Measurements from ENCODE around the gene GRID2IP.

- TF ChIP-seq, protein P1, sequence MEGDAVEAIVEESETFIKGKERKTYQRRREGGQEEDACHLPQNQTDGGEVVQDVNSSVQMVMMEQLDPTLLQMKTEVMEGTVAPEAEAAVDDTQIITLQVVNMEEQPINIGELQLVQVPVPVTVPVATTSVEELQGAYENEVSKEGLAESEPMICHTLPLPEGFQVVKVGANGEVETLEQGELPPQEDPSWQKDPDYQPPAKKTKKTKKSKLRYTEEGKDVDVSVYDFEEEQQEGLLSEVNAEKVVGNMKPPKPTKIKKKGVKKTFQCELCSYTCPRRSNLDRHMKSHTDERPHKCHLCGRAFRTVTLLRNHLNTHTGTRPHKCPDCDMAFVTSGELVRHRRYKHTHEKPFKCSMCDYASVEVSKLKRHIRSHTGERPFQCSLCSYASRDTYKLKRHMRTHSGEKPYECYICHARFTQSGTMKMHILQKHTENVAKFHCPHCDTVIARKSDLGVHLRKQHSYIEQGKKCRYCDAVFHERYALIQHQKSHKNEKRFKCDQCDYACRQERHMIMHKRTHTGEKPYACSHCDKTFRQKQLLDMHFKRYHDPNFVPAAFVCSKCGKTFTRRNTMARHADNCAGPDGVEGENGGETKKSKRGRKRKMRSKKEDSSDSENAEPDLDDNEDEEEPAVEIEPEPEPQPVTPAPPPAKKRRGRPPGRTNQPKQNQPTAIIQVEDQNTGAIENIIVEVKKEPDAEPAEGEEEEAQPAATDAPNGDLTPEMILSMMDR (tag by site-specific recombination; IDR thresholded peaks at IDR 0.05) = no peak
- TF ChIP-seq HOXA7 (CRISPR knock-in tag; IDR thresholded peaks at IDR 0.05; ENCODE audit: borderline replicate concordance) = no peak
- TF ChIP-seq ZNF394 (tag by site-specific recombination; IDR thresholded peaks at IDR 0.05; ENCODE audit: borderline replicate concordance) = no peak
- TF ChIP-seq ZBTB21 (tag by site-specific recombination; IDR thresholded peaks at IDR 0.05) = no peak
- TF ChIP-seq ZBTB7A (tag by site-specific recombination; IDR thresholded peaks at IDR 0.05; ENCODE audit: low read depth) = no peak
- no peak for TF ChIP-seq GLI2 (tag by site-specific recombination; IDR thresholded peaks at IDR 0.05; ENCODE audit: borderline replicate concordance, low read depth)
- no peak for TF ChIP-seq ZNF549 (tag by site-specific recombination; IDR thresholded peaks at IDR 0.05)
- TF ChIP-seq ZNF664 (tag by site-specific recombination; IDR thresholded peaks at IDR 0.05) = no peak
- TF ChIP-seq, protein P2, sequence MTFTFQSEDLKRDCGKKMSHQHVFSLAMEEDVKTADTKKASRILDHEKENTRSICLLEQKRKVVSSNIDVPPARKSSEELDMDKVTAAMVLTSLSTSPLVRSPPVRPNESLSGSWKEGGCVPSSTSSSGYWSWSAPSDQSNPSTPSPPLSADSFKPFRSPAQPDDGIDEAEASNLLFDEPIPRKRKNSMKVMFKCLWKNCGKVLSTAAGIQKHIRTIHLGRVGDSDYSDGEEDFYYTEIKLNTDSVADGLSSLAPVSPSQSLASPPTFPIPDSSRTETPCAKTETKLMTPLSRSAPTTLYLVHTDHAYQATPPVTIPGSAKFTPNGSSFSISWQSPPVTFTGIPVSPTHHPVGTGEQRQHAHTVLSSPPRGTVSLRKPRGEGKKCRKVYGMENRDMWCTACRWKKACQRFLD (tag by site-specific recombination; IDR thresholded peaks at IDR 0.05) = no peak
- TF ChIP-seq ZNF777 (tag by site-specific recombination; IDR thresholded peaks at IDR 0.05; ENCODE audit: borderline replicate concordance) = no peak
- TF ChIP-seq MZF1 (tag by site-specific recombination; IDR thresholded peaks at IDR 0.05; ENCODE audit: borderline replicate concordance) = no peak
- TF ChIP-seq SP2 (tag by site-specific recombination; IDR thresholded peaks at IDR 0.05) = no peak
- TF ChIP-seq ZNF138 (tag by site-specific recombination; IDR thresholded peaks at IDR 0.05; ENCODE audit: borderline replicate concordance) = no peak
Observed at GRCh38 chr7:6542368-6542767, 8.9 kb downstream of the GRID2IP start.

All from HEK293 (cell line).